ENCODE data around the gene HNF4A. TPM values are rescaled to one million over a fixed set of nuclear protein-coding genes. Genes with fewer than 3 reads are reported as not detected.

Gene HNF4A
- total and polyA plus RNA-seq, 2 donors (not counting 3 experiments of a cell fraction or from before 2014, with no cell fraction given) = not detected

DNA sequence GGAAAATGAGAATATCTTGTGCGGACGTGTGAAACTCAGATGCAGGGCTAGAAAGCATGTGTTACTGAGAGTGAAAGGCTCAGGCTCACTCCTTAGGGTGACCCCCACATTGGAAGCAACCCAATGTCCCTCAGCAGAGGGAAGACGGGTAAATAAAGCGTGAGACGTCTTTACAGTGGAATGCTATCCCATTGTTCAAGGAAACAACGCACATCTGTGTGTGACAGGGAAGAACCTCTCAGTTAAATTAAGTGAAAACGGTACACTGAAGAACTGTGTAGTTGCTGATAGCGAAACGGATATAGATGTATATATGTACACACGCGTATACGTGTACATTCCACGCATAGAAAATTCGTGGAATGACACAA lies 839 bp downstream of the HNF4A start:
- H4K20me1 ChIP-seq (replicated peaks; ENCODE audit: control insufficient read depth, extremely low read depth, insufficient read depth, low read length) = no peaks in the 10 kb centered on the region
- ChIA-PET POLR2A (no interaction called here), CTCF (no interaction called here)
- no peak overlapping the region for H2AFZ ChIP-seq (ENCODE audit: low read depth, low read length)
- FAIRE-seq (no peak), DNase-seq (ENCODE audit: low read depth, low spot score) (no peak)
- H3K27me3 ChIP-seq (ENCODE audit: control insufficient read depth in 2 of 2, insufficient read depth in 2 of 2, low read length in 2 of 2) = no peaks in the 10 kb centered on the region
- no peak overlapping the region for H3K4me3 ChIP-seq (replicated peaks in 1 of 3; ENCODE audit: insufficient read depth in 1 of 3, low read depth in 1 of 3, low read length in 3 of 3)
- intact Hi-C loops (cut with micrococcal nuclease) = no loop called here
- no TSS peak for BruUV-seq (replicated peaks)
- H3K27ac ChIP-seq (ENCODE audit: insufficient read depth, low read depth, low read length) = no peak overlapping the region
- H3K4me2 ChIP-seq (ENCODE audit: insufficient read depth, low read length) = no peak overlapping the region
- no peak overlapping the region for H3K9ac ChIP-seq (replicated peaks; ENCODE audit: extremely low read depth, insufficient read depth, low read length)
- dilution Hi-C loops (cut with MboI; ENCODE audit: extremely low pct_ligation_motif_present, low sequenced_read_pairs) = no loop called here
- H3K36me3 ChIP-seq (ENCODE audit: control insufficient read depth in 2 of 2, extremely low read depth in 1 of 2, insufficient read depth in 2 of 2, low read length in 2 of 2) = no peaks in the 10 kb centered on the region
- H3K9me3 ChIP-seq (replicated peaks; ENCODE audit: control insufficient read depth, insufficient read depth, low read length) = no peaks in the 10 kb centered on the region
- TF ChIP-seq, protein P1, sequence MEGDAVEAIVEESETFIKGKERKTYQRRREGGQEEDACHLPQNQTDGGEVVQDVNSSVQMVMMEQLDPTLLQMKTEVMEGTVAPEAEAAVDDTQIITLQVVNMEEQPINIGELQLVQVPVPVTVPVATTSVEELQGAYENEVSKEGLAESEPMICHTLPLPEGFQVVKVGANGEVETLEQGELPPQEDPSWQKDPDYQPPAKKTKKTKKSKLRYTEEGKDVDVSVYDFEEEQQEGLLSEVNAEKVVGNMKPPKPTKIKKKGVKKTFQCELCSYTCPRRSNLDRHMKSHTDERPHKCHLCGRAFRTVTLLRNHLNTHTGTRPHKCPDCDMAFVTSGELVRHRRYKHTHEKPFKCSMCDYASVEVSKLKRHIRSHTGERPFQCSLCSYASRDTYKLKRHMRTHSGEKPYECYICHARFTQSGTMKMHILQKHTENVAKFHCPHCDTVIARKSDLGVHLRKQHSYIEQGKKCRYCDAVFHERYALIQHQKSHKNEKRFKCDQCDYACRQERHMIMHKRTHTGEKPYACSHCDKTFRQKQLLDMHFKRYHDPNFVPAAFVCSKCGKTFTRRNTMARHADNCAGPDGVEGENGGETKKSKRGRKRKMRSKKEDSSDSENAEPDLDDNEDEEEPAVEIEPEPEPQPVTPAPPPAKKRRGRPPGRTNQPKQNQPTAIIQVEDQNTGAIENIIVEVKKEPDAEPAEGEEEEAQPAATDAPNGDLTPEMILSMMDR (IDR thresholded peaks at IDR 0.05; ENCODE audit: extremely low read depth in 1 of 2, insufficient read depth in 1 of 2, low read depth in 1 of 2, low read length in 2 of 2) = no peak
- TF ChIP-seq POLR2AphosphoS5 (IDR thresholded peaks at IDR 0.05; ENCODE audit: insufficient read depth, low read depth, low read length) (no peak), MYC (IDR thresholded peaks at IDR 0.05; ENCODE audit: low read depth, low read length) (no peak), JUN (IDR thresholded peaks at IDR 0.05; ENCODE audit: borderline replicate concordance, insufficient read depth, insufficient read length, low read depth) (no peak), GATA2 (IDR thresholded peaks at IDR 0.05; ENCODE audit: insufficient read depth, insufficient read length, low read depth, low read length) (no peak), EZH2 (IDR thresholded peaks at IDR 0.05; ENCODE audit: borderline replicate concordance, low read depth, low read length, severe bottlenecking) (no peak), POLR2A (IDR thresholded peaks at IDR 0.05; ENCODE audit: low read depth, low read length) (no peak), FOS (IDR thresholded peaks at IDR 0.05; ENCODE audit: borderline replicate concordance, insufficient read depth, low read length) (no peak)
- TF ChIP-seq, protein P2, sequence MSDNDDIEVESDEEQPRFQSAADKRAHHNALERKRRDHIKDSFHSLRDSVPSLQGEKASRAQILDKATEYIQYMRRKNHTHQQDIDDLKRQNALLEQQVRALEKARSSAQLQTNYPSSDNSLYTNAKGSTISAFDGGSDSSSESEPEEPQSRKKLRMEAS (IDR thresholded peaks at IDR 0.05; ENCODE audit: insufficient read depth, insufficient read length) = no peak
- H3K4me1 ChIP-seq (ENCODE audit: control insufficient read depth, extremely low read depth, insufficient read depth, low read length) = no peaks in the 10 kb centered on the region
- H3K79me2 ChIP-seq (ENCODE audit: control insufficient read depth, insufficient read depth, low read length) = no peaks in the 10 kb centered on the region
- no peaks in the 10 kb centered on the region for H3K9me1 ChIP-seq (replicated peaks; ENCODE audit: control insufficient read depth, extremely low read depth, insufficient read depth, low read length)
